ENCODE data around the gene MEIS3. TPM values are rescaled to one million over a fixed set of nuclear protein-coding genes. Genes with fewer than 3 reads are reported as not detected.
"Not testable (repeated sequence)": the region's sequence is repeated elsewhere in the genome, so short reads cannot be mapped to it uniquely, and the experiment has no call there.

Gene MEIS3
- total RNA-seq, 1 donor from 2014 or later, result 32.2 TPM

- peaks cover 19% of the 10 kb centered on the region for H3K27me3 ChIP-seq
- H3K9me3 ChIP-seq (ENCODE audit: low read depth), result no peaks in the 10 kb centered on the region
- no peaks in the 10 kb centered on the region for H3K36me3 ChIP-seq
- no peak overlapping the region for H3K4me3 ChIP-seq
- no peak overlapping the region for H3K4me2 ChIP-seq
- Mint-ChIP-seq H3K36me3 (peaks cover 19% of the 10 kb centered on the region), H3K27ac (peak overlapping the region; percentile 46), H3K9me3 (peaks cover 2% of the 10 kb centered on the region), H3K4me1 (peaks cover 14% of the 10 kb centered on the region), H3K4me3 (no peak overlapping the region), H3K27me3 (ENCODE audit: insufficient read depth, low read depth) (peaks cover 23% of the 10 kb centered on the region)
- peaks cover 29% of the 10 kb centered on the region for H4K20me1 ChIP-seq (ENCODE audit: low read depth)
- no peaks in the 10 kb centered on the region for H3K79me2 ChIP-seq (ENCODE audit: low read depth)
- H3K4me1 ChIP-seq, result peaks cover 10% of the 10 kb centered on the region
- no peak overlapping the region for H3K9ac ChIP-seq
- peaks cover 18% of the 10 kb centered on the region for H3F3A ChIP-seq (ENCODE audit: low read depth)
- TF ChIP-seq EZH2phosphoT487 (IDR thresholded peaks at IDR 0.05), result no peak
- no peak for DNase-seq (ENCODE audit: low spot score)
- no peak overlapping the region for H3K27ac ChIP-seq
- no peak overlapping the region for H2AFZ ChIP-seq (replicated peaks)
These were observed 5.4 kb downstream of the MEIS3 start for GRCh38 chr19:47413941-47414340.

DNA sequence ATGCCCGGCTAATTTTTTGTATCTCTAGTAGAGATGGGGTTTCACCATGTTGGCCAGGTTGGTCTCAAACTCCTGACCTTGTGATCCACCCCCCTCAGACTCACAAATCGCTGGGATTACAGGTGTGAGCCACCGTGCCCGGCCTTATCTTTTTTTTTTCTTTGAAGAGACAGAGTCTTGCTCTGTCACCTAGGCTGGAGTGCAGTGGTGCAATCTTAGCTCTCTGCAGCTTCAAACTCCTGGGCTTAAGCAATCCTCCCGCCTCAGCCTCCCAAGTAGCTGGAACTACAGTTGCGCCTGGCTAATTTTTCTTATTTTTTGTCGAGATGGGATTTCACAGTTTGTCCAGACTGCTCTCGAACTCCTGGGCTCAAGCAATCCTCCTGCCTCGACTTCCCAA, 7.6 kb downstream of the MEIS3 start:
- H3K4me1 Mint-ChIP-seq; DNase-seq (ENCODE audit: low spot score); H3K36me3 ChIP-seq; H3K9ac ChIP-seq; H3K27me3 ChIP-seq; H3K79me2 ChIP-seq (ENCODE audit: low read depth); H3K9me3 Mint-ChIP-seq; H3K27ac Mint-ChIP-seq; H3K9me3 ChIP-seq (ENCODE audit: low read depth); H3K4me1 ChIP-seq; H3K4me3 Mint-ChIP-seq; H3K4me2 ChIP-seq; H3K4me3 ChIP-seq; H3F3A ChIP-seq (ENCODE audit: low read depth); H3K27ac ChIP-seq; H2AFZ ChIP-seq (replicated peaks): not testable (repeated sequence)
- Mint-ChIP-seq H3K36me3 (peaks cover 22% of the 10 kb centered on the region), H3K27me3 (ENCODE audit: insufficient read depth, low read depth) (peaks cover 14% of the 10 kb centered on the region)
- peaks cover 30% of the 10 kb centered on the region for H4K20me1 ChIP-seq (ENCODE audit: low read depth)

DNA sequence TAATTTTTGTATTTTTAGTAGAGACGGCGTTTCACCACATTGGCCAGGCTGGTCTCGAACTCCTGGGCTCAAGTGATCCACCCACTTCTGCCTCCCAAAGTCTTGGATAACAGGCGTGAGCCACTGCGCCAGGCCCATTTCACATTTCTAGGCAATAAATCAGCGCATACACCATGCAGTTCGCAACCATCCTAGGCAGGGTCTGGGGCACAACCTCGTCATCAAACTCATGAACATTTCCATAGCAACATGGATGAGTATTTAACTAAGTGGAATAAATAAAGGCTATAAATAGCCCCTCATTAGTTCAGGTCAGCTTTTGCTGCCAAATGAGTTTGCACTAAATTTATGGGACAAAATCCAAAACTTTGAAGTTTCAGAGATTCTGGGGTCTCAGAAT, 8.2 kb downstream of the MEIS3 start:
- H4K20me1 ChIP-seq (ENCODE audit: low read depth), result peaks cover 29% of the 10 kb centered on the region
- Mint-ChIP-seq H3K4me3 (no peak overlapping the region), H3K9me3 (peaks cover 2% of the 10 kb centered on the region), H3K4me1 (peaks cover 3% of the 10 kb centered on the region), H3K27me3 (ENCODE audit: insufficient read depth, low read depth) (peaks cover 12% of the 10 kb centered on the region), H3K36me3 (peaks cover 25% of the 10 kb centered on the region), H3K27ac (no peak overlapping the region)
- no peak for DNase-seq (ENCODE audit: low spot score)
- no peaks in the 10 kb centered on the region for H3K9me3 ChIP-seq (ENCODE audit: low read depth)
- H3K9ac ChIP-seq, result no peak overlapping the region
- no peak overlapping the region for H2AFZ ChIP-seq (replicated peaks)
- H3F3A ChIP-seq (ENCODE audit: low read depth), result peaks cover 8% of the 10 kb centered on the region
- H3K79me2 ChIP-seq (ENCODE audit: low read depth), result no peaks in the 10 kb centered on the region
- no peak overlapping the region for H3K4me3 ChIP-seq
- H3K4me1 ChIP-seq, result no peaks in the 10 kb centered on the region
- TF ChIP-seq EZH2phosphoT487 (IDR thresholded peaks at IDR 0.05), result no peak
- H3K36me3 ChIP-seq, result no peaks in the 10 kb centered on the region
- no peak overlapping the region for H3K27ac ChIP-seq
- H3K27me3 ChIP-seq, result peaks cover 3% of the 10 kb centered on the region
- H3K4me2 ChIP-seq, result no peak overlapping the region

GRCh38 chr19:47408156-47408938, 11.0 kb downstream of the MEIS3 start:
- Mint-ChIP-seq H3K4me1 (peaks cover 2% of the 10 kb centered on the region), H3K4me3 (peak overlapping the region; percentile 50), H3K36me3 (peaks cover 18% of the 10 kb centered on the region), H3K27me3 (ENCODE audit: insufficient read depth, low read depth) (peaks cover 10% of the 10 kb centered on the region), H3K9me3 (peaks cover 2% of the 10 kb centered on the region), H3K27ac (no peak overlapping the region)
- Histone ChIP-seq H3K79me2 (ENCODE audit: low read depth) (no peaks in the 10 kb centered on the region), H3F3A (ENCODE audit: low read depth) (peaks cover 8% of the 10 kb centered on the region), H3K36me3 (no peaks in the 10 kb centered on the region), H3K4me3 (no peak overlapping the region), H3K27ac (no peak overlapping the region), H3K27me3 (peaks cover 3% of the 10 kb centered on the region), H4K20me1 (ENCODE audit: low read depth) (peaks cover 39% of the 10 kb centered on the region), H3K9me3 (ENCODE audit: low read depth) (no peaks in the 10 kb centered on the region), H3K4me2 (no peak overlapping the region), H3K9ac (no peak overlapping the region), H3K4me1 (no peaks in the 10 kb centered on the region), H2AFZ (replicated peaks) (no peak overlapping the region)
- TF ChIP-seq EZH2phosphoT487 (IDR thresholded peaks at IDR 0.05) (no peak), CTCF (IDR thresholded peaks at IDR 0.05) (no peak), EZH2 (IDR thresholded peaks at IDR 0.05) (no peak)
- no peak for DNase-seq (ENCODE audit: low spot score)

DNA sequence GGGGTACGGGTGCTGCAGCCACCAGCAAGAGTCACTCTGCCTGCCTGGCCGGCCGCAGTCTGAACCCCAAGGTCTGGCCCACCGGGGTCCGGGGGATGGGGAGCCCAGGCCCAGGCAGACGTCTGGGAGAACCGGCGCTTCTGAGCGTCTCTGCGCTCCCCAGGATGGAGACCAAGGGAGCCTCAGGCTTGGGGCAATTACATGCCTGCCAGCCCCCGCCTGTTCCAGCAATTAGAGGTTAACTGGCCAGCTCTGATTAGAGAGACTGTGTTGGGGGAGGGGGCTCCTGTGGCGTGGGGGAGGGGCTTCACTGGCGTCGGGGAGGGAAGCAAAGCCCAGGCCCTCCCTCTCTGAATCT, 11.9 kb downstream of the MEIS3 start:
- Histone ChIP-seq H3K36me3 (no peaks in the 10 kb centered on the region), H3K79me2 (ENCODE audit: low read depth) (no peaks in the 10 kb centered on the region), H4K20me1 (ENCODE audit: low read depth) (peaks cover 39% of the 10 kb centered on the region), H2AFZ (replicated peaks) (no peak overlapping the region), H3K4me2 (peak overlapping the region; percentile 7), H3K9me3 (ENCODE audit: low read depth) (no peaks in the 10 kb centered on the region), H3K27me3 (peaks cover 3% of the 10 kb centered on the region), H3K9ac (no peak overlapping the region), H3K27ac (no peak overlapping the region), H3K4me1 (no peaks in the 10 kb centered on the region), H3K4me3 (no peak overlapping the region), H3F3A (ENCODE audit: low read depth) (peaks cover 8% of the 10 kb centered on the region)
- peaks cover 2% of the 10 kb centered on the region for H3K9me3 Mint-ChIP-seq
- no peak overlapping the region for H3K4me3 Mint-ChIP-seq
- no peak overlapping the region for H3K27ac Mint-ChIP-seq
- no peak for DNase-seq (ENCODE audit: low spot score)
- H3K27me3 Mint-ChIP-seq (ENCODE audit: insufficient read depth, low read depth), result peaks cover 10% of the 10 kb centered on the region
- H3K36me3 Mint-ChIP-seq, result peaks cover 17% of the 10 kb centered on the region
- H3K4me1 Mint-ChIP-seq, result peaks cover 2% of the 10 kb centered on the region
- TF ChIP-seq CTCF (IDR thresholded peaks at IDR 0.05) (no peak), EZH2phosphoT487 (IDR thresholded peaks at IDR 0.05) (no peak), EZH2 (IDR thresholded peaks at IDR 0.05) (no peak)

Measured in neural progenitor cell (in vitro differentiated cells).